Right atrium auricular region (tissue), 2 donors: Measurements from ENCODE around the gene WDR27. TPM values are rescaled to one million over a fixed set of nuclear protein-coding genes. Genes with fewer than 3 reads are reported as not detected.

Source experiments
- DNase-seq: peaks from one replicate; pipeline ENCODE4 v3.0.0-alpha.2; 2019; ENCODE audit warnings: low spot score
- H3K27ac ChIP-seq, 2 donors: fragments of 200-600 bp; sonication (generic); 1 replicate in 1 of 2; 2 replicates in 1 of 2; pipeline ENCODE4 v1.5.1; 2016 to 2019
- H3K27me3 ChIP-seq, 2 donors: fragments of 200-600 bp; sonication (generic); one replicate each; pipeline versions ENCODE4 v1.5.1 to v1.6.0; 2017 to 2019
- H3K36me3 ChIP-seq: fragments of 200-600 bp; sonication (generic); one replicate; pipeline ENCODE4 v1.5.1; 2016
- H3K4me1 ChIP-seq, 2 donors: fragments of 200-600 bp; sonication (generic); one replicate each; pipeline versions ENCODE4 v1.5.1 to v1.6.0; 2017 to 2019
- H3K4me3 ChIP-seq, 2 donors: fragments of 200-600 bp; sonication (generic); 1 replicate in 1 of 2; 2 replicates in 1 of 2; pipeline ENCODE4 v1.5.1; 2017 to 2019; ENCODE audit warnings: mild to moderate bottlenecking in 1 of 2, moderate library complexity in 1 of 2
- H3K9me3 ChIP-seq, 2 donors: fragments of 200-600 bp; sonication (generic); one replicate each; pipeline ENCODE4 v1.5.1; 2019
- CTCF ChIP-seq, 2 donors: fragments of 200-600 bp; sonication (generic); IDR thresholded peaks; one replicate each; pipeline ENCODE4 v1.5.1; 2019; ENCODE audit warnings: antibody characterized with exemption in 2 of 2
- total RNA-seq, 2 donors: library from RNA; depleted of rRNA; stranded (reverse); fragments of >200 nt; gene quantifications; one replicate each; pipeline ENCODE4 v1.1.0, GENCODE V29; 2016

WDR27 gene
- total RNA-seq, 2 donors from 2014 or later: 3.5 to 4.7 TPM

- H3K4me1 ChIP-seq: no peaks in the 10 kb centered on the region
- H3K9me3 ChIP-seq: no peaks in the 10 kb centered on the region
- H3K36me3 ChIP-seq: no peaks in the 10 kb centered on the region
- no peak for DNase-seq
- no peak overlapping the region for H3K27ac ChIP-seq
- no peak for TF ChIP-seq CTCF (IDR thresholded peaks at IDR 0.05)
- no peaks in the 10 kb centered on the region for H3K27me3 ChIP-seq
- no peak overlapping the region for H3K4me3 ChIP-seq
Measured at GRCh38 chr6:169555971-169556617, 145.7 kb downstream of the WDR27 start.

GRCh38 chr6:169545982-169546381 is 155.8 kb downstream of the WDR27 start:
- H3K4me1 ChIP-seq: no peaks in the 10 kb centered on the region
- no peak for DNase-seq
- H3K4me3 ChIP-seq: no peak overlapping the region
- no peaks in the 10 kb centered on the region for H3K36me3 ChIP-seq
- H3K27ac ChIP-seq: no peak overlapping the region
- H3K9me3 ChIP-seq: peaks cover 0 to 20% of the 10 kb centered on the region in 2 donors
- H3K27me3 ChIP-seq: no peaks in the 10 kb centered on the region
- TF ChIP-seq CTCF (IDR thresholded peaks at IDR 0.05): no peak

GRCh38 chr6:169543704-169544103 is 158.1 kb downstream of the WDR27 start:
- no peak for TF ChIP-seq CTCF (IDR thresholded peaks at IDR 0.05)
- DNase-seq: no peak
- Histone ChIP-seq H3K4me1 (peaks cover 0 to 9% of the 10 kb centered on the region in 2 donors), H3K27ac (no peak overlapping the region), H3K27me3 (no peaks in the 10 kb centered on the region), H3K36me3 (no peaks in the 10 kb centered on the region), H3K9me3 (peaks cover 0 to 18% of the 10 kb centered on the region in 2 donors), H3K4me3 (no peak overlapping the region)

- H3K4me3 ChIP-seq: no peak overlapping the region
- H3K27me3 ChIP-seq: no peaks in the 10 kb centered on the region
- no peaks in the 10 kb centered on the region for H3K36me3 ChIP-seq
- no peak for DNase-seq
- H3K9me3 ChIP-seq: peaks cover 0 to 6% of the 10 kb centered on the region in 2 donors
- peaks cover 0 to 10% of the 10 kb centered on the region in 2 donors for H3K4me1 ChIP-seq
- TF ChIP-seq CTCF (IDR thresholded peaks at IDR 0.05): no peak
- no peak overlapping the region for H3K27ac ChIP-seq
Measured at GRCh38 chr6:169542491-169542890, 159.3 kb downstream of the WDR27 start.

GRCh38 chr6:169539176-169539897 is 162.5 kb downstream of the WDR27 start:
- TF ChIP-seq CTCF (IDR thresholded peaks at IDR 0.05): no peak
- Histone ChIP-seq H3K36me3 (no peaks in the 10 kb centered on the region), H3K27ac (no peak overlapping the region), H3K4me3 (no peak overlapping the region), H3K9me3 (peaks cover 0 to 3% of the 10 kb centered on the region in 2 donors), H3K27me3 (no peaks in the 10 kb centered on the region), H3K4me1 (peaks cover 0 to 10% of the 10 kb centered on the region in 2 donors)
- DNase-seq: no peak
